Effector memory CD8-positive, alpha-beta T cell (primary cell): ENCODE measurements around the gene TK1.
"Not testable (repeated sequence)": the region's sequence is repeated elsewhere in the genome, so short reads cannot be mapped to it uniquely, and the experiment has no call there.

Source experiments
- ATAC-seq: fragments of 150-1000 bp; cut with Tn5 transposase; replicated peaks from 2 replicates; pipeline ENCODE4 v1.10.0; 2021; ENCODE audit warnings: mild to moderate bottlenecking, moderate library complexity
- DNase-seq, 3 experiments: peaks; one replicate each; pipeline ENCODE4 v3.0.0; 2021
- H3K27ac Mint-ChIP-seq, 2 donors: one replicate each; pipeline ENCODE4 v1.8.0; 2022; ENCODE audit warnings: mild to moderate bottlenecking in 2 of 2, mixed read lengths in 2 of 2, moderate library complexity in 2 of 2
- H3K27me3 Mint-ChIP-seq, 2 donors: one replicate each; pipeline ENCODE4 v1.8.0; 2022; ENCODE audit warnings: mixed read lengths in 2 of 2
- H3K36me3 Mint-ChIP-seq: one replicate; pipeline ENCODE4 v1.8.0; 2022; ENCODE audit warnings: mild to moderate bottlenecking, moderate library complexity, mixed read lengths; ENCODE audit not compliant: insufficient read depth
- H3K4me1 Mint-ChIP-seq, 2 donors: one replicate each; pipeline ENCODE4 v1.8.0; 2022; ENCODE audit warnings: low read depth in 2 of 2, mixed read lengths in 2 of 2
- H3K4me3 Mint-ChIP-seq, 2 donors: one replicate each; pipeline ENCODE4 v1.8.0; 2022; ENCODE audit warnings: mild to moderate bottlenecking in 2 of 2, mixed read lengths in 2 of 2, moderate library complexity in 2 of 2
- H3K9me3 Mint-ChIP-seq, 2 donors: one replicate each; pipeline ENCODE4 v1.8.0; 2022; ENCODE audit warnings: mixed read lengths in 2 of 2
- total RNA-seq, 9 experiments: gene quantifications; one replicate each; lab custom pipeline; 2026; lab: John Stamatoyannopoulos, UW

The TK1 gene, protein sequence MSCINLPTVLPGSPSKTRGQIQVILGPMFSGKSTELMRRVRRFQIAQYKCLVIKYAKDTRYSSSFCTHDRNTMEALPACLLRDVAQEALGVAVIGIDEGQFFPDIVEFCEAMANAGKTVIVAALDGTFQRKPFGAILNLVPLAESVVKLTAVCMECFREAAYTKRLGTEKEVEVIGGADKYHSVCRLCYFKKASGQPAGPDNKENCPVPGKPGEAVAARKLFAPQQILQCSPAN
- total RNA-seq: 0.50 to 4.9 (median 1.0) reads per million in 9 experiments

DNA sequence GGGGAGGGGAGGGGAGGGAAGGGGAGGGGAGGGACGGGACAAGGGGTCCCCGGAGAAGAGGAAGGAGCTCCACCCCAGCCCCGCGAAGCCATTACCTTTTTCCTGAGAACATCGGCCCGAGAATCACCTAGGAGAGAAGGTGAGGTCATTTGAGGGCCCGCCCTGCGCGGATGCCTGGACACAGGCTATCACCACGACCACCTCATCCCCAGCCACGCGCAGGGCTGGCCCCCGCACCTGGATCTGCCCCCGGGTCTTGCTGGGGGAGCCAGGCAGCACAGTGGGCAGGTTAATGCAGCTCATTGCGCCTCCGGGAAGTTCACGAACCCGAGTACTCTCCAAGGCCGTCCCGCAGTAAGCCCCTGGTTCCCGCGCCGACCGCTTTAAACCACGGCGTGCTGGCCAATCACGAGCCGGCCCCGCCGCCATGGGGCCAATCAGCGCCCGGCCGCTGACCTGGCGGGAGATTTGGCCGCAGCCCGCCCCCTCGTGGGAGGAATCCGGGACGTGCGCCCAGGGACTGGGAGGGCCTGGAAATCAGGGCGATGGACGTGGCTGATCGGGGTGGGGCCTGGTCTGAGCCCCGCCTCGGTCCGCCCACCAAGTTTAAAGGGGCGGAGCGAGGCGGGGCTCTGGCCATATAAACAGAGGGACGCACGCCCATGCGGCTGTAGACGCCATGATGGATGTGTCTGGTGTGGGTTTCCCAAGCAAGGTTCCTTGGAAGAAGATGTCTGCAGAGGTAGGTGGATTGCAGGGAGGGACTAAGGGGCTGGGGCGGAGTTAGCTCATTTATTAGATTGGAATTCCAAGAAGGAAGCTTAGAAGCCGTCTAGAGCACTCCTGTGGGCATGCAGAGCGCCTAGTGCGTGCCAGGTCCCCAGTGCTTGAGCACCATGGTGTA, at the start of gene TK1, which contains the start of gene AFMID:
TK1 (minus strand) TSS at position 361 of the 904 bp plus-strand sequence; CDS start at position 303, 58 bp downstream.
AFMID (plus strand) TSS at position 671 of the 904 bp plus-strand sequence; CDS start at position 680, 9 bp downstream.
- Mint-ChIP-seq H3K9me3 (no peaks in the 10 kb centered on the region), H3K27ac (peak within 1 kb of the TSS; percentile 31 to 41), H3K27me3 (no peaks in the 10 kb centered on the region), H3K4me3 (peak within 1 kb of the TSS; percentile 79 to 85), H3K36me3 (no peaks in the 10 kb centered on the region), H3K4me1 (peaks cover 9 to 12% of the 10 kb centered on the region in 2 donors)
- DNase-seq (peak; percentile 71 to 77 (median 77)), ATAC-seq (peak; percentile 88)

DNA sequence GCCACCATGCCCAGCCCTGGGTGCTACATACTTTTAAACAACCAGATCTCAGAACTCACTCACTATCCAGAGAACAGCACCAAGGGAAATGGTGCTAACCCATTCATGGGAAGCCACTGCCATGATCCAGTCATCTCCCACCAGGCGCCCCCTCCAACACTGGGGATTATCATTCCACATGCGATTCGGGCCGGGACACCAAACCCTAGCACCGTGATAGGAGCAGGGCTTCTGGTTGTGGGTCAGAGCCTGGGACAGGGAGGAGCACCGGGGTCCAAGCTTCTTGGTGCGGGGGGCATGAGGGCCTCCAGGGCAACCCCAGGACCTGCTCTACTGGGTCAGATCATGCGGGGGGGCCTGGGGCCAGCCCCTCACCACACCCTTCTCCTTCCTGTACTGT, 49.0 kb upstream of the TK1 start:
- no peak for DNase-seq
- Mint-ChIP-seq H3K36me3 (peaks cover 3% of the 10 kb centered on the region), H3K4me1 (peaks cover 0 to 4% of the 10 kb centered on the region in 2 donors), H3K27ac (no peak overlapping the region), H3K27me3 (peaks cover 25 to 44% of the 10 kb centered on the region in 2 donors), H3K4me3 (no peak overlapping the region), H3K9me3 (no peaks in the 10 kb centered on the region)
- ATAC-seq: no peak

DNA sequence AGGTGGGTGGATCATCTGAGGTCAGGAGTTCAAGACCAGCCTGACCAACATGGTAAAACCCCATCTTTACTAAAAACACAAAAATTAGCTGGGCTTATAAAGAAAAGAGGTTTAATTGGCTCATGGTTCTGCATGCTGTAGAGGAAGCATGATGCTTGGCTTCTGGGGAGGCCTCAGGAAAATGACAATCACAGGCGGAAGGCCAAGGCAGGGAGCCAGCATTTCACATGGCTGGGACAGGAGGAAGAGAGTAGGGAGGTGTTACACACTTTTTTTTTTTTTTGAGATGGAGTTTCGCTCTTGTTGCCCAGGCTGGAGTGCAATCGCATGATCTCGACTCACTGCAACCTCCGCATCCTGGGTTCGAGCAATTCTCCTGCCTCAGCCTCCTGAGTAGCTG, 48.2 kb upstream of the TK1 start:
- ATAC-seq, H3K4me1 Mint-ChIP-seq, H3K4me3 Mint-ChIP-seq, H3K36me3 Mint-ChIP-seq, H3K9me3 Mint-ChIP-seq, DNase-seq, H3K27ac Mint-ChIP-seq: not testable (repeated sequence)
- H3K27me3 Mint-ChIP-seq: peaks cover 31 to 53% of the 10 kb centered on the region in 2 donors

DNA sequence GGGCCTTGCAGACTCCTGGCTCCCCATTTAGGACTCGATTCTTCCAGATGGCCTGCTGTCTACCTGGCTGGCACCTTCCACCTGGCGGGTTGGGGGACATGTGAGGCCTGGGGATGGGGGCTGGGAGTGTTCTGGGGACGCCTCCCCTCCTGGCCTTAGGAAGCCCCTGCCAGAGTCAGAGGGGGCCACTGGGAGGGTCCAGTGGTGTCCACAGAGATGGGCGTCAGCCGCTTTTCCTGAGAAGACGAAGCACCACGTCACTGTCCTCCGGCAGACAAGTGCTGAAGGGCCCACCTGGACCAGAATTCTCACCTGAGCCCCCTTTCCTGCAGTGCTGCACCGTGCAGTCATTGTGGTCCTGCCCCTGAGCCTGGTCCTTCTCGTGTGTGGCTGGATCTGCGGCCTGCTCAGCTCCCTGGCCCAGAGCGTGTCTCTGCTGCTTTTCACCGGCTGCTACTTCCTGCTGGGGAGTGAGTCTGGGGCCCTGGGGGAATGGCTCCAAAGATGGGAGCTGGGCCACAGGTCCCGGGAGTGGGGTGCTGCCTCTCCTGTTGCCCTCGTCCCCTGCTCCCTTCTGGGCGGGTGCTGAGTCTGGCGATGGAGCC, 47.5 kb upstream of the TK1 start:
- Mint-ChIP-seq H3K4me3 (no peak overlapping the region), H3K36me3 (peaks cover 3% of the 10 kb centered on the region), H3K9me3 (no peaks in the 10 kb centered on the region), H3K27me3 (peaks cover 31 to 59% of the 10 kb centered on the region in 2 donors), H3K4me1 (peaks cover 0 to 5% of the 10 kb centered on the region in 2 donors), H3K27ac (no peak overlapping the region)
- no peak for ATAC-seq
- no peak for DNase-seq

DNA sequence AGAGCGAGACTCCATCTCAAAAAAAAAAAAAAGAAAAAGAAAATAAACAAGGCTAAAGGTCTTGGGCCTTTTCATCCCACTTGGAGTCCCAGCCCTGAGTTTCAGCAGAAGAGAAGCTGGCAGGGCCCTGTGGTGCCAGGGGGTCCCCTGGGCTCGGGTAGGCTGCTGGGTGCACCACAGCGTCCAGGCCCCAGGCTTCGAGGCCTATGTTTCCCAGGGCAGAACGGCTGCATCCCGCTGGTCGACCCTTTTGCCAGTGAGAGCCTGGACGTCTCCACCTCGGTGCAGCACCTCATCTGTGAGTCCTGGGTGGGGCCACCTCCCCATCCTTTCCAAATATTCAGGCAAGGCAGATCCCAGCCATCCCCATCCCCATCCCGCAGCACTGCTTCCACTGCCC, 46.8 kb upstream of the TK1 start:
- Mint-ChIP-seq H3K27me3 (peaks cover 31 to 59% of the 10 kb centered on the region in 2 donors), H3K36me3 (peaks cover 3% of the 10 kb centered on the region), H3K27ac (no peak overlapping the region), H3K4me1 (peaks cover 0 to 5% of the 10 kb centered on the region in 2 donors), H3K9me3 (no peaks in the 10 kb centered on the region), H3K4me3 (no peak overlapping the region)
- ATAC-seq: no peak
- no peak for DNase-seq

DNA sequence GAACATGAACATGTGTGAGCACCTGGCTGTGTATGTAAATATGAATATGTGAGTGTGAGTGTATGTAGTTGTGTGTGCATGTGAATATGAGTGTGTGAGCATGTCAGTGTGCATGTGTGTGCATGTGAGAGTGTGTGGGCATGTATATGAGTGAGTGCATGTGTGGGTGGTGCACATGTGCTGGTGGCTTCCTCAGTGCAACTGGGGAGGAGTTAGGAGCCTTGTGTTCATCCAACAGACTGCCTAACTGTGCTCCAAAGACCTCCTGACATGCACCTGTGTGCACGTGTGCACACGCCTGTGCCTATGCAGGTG, 46.0 kb upstream of the TK1 start:
- Mint-ChIP-seq H3K9me3 (no peaks in the 10 kb centered on the region), H3K27ac (no peak overlapping the region), H3K36me3 (peaks cover 3% of the 10 kb centered on the region), H3K4me3 (no peak overlapping the region), H3K4me1 (peaks cover 0 to 5% of the 10 kb centered on the region in 2 donors), H3K27me3 (peaks cover 31 to 64% of the 10 kb centered on the region in 2 donors)
- ATAC-seq (no peak), DNase-seq (no peak)

DNA sequence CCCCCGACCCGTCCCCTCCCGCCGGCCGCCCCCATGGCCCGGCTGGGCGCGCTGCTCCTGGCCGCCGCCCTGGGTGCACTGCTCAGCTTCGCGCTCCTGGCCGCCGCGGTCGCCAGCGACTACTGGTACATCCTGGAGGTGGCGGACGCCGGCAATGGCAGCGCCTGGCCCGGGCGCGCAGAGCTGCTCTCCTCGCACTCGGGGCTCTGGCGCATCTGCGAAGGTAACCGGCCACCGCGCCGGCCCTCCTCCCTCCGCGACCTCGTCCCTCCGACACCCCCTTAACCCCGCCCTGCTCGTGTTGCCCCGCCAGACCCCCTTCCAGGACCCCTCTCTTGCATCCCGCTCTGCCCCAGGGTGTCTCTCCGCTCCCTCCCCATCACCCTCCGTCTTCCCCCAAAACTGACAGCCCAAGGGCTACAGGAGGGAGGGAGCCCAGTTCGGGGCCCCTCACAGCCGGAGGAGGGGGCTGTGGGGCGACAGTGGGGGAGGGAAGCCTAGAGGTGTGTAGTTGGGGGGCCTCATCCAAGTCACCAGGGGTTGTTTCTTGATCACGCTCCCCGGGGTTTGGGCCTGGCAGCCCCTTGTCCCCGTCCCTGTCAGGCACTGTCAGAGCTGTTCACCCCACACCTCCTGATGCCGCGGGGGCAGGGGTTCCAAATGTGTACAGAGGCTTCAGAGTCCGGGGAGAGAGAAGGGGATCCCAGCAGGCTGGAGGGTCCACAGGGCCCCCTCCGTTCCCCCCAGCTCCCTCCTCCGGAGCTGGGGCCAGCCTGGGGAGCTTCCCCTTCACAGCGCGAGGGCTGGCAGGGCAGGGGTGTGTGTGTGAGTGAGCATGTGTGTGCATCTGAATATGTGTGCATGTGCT, 45.4 kb upstream of the TK1 start:
- DNase-seq: no peak
- peaks cover 0 to 5% of the 10 kb centered on the region in 2 donors for H3K4me1 Mint-ChIP-seq
- H3K9me3 Mint-ChIP-seq: no peaks in the 10 kb centered on the region
- H3K27ac Mint-ChIP-seq: no peak overlapping the region
- ATAC-seq: peak; percentile 70
- peaks cover 3% of the 10 kb centered on the region for H3K36me3 Mint-ChIP-seq
- peaks cover 31 to 69% of the 10 kb centered on the region in 2 donors for H3K27me3 Mint-ChIP-seq
- peak overlapping the region; percentile 29 to 54 for H3K4me3 Mint-ChIP-seq

DNA sequence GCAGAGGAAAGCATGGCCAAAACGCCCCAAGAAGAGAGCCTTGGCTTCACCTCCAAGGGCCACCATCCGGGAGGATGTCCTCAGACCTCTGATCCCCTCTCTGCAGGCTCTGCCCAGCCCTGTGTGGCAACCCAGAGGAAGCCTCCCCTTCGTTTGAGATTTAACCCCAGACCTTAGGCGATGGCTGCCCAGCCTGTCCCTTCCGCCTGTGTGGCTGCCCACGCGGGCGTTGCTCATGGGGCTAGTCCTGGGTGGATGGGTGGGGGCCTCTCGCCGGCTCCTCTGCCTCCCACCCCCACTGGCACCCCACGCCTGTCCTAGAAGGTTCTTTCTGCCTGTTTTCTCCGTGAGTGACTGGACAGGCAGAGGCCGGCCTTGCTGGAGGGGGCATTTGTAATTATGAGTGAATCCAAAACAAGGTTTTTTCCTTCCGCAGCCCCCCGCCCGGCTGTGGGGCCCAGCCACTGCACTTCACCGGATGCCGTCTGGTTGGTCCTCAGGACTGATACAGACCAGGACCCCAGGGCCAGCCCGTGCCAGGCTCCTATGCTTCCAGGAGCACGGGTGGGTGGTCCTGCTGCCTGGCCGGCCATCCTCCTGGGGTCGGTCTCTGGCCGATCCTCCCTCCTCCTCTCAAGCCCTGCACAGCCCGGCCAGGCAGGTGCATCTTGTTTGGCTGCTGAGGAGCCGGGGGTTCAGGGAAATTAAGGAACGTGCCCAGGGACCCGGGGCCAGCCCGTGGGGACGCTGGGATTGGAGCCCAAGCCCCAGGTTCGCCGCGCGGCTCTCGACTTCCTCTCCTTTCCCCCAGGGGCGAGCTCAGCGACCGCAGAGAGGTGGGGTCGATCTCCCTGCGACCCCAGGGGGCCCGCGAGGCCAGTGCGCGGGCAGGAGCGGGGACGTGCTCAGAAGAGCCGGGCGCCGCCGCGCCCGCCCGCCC, 44.4 kb upstream of the TK1 start, which contains the start of gene TMEM235:
TMEM235 (plus strand) TSS at position 636 of the 940 bp plus-strand sequence. CDS start 393 bp downstream, outside the sequence.
- ATAC-seq (no peak), DNase-seq (no peak)
- Mint-ChIP-seq H3K9me3 (no peaks in the 10 kb centered on the region), H3K4me1 (peaks cover 0 to 5% of the 10 kb centered on the region in 2 donors), H3K27me3 (peaks cover 31 to 69% of the 10 kb centered on the region in 2 donors), H3K4me3 (peak within 1 kb of the TSS; percentile 29 to 54), H3K27ac (no peak within 1 kb of the TSS), H3K36me3 (peaks cover 3% of the 10 kb centered on the region)

DNA sequence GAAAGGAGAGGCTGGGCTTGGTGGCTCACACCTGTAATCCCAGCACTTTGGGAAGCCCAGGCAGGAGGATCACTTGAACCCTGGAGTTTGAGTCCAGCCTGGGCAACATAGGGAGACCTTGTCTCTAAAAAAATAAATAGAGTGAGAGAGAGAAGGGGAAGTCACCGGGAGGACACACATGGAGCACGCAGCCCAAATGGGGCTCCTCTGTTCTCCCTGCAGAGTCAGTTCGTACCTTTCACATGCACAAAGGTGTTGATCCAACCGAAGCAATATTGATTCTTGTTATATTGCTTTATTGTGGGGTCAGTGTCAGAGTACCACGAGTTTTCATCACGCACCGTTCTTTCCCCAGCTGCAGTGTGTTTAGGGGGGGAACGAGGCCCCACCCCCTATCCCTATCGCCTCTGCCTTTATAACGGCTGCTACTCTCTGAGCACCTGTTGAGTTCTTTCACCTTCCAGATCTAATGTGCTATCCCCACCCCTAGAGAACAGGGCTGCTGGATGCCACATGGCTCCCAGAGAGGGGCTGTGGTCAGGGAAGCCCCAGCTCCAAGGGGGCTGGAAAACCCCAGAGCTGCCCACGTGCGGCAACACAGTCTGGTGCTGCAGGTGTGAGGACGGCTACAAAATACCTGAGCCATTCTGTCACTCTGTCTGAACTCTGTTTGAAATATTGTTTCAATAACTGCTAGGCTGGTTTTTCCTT, 43.6 kb upstream of the TK1 start:
- ATAC-seq: peak; percentile 41
- Mint-ChIP-seq H3K4me3 (no peak overlapping the region), H3K36me3 (peaks cover 3% of the 10 kb centered on the region), H3K9me3 (no peaks in the 10 kb centered on the region), H3K4me1 (peaks cover 0 to 5% of the 10 kb centered on the region in 2 donors), H3K27me3 (peaks cover 31 to 69% of the 10 kb centered on the region in 2 donors), H3K27ac (no peak overlapping the region)
- DNase-seq: no peak

DNA sequence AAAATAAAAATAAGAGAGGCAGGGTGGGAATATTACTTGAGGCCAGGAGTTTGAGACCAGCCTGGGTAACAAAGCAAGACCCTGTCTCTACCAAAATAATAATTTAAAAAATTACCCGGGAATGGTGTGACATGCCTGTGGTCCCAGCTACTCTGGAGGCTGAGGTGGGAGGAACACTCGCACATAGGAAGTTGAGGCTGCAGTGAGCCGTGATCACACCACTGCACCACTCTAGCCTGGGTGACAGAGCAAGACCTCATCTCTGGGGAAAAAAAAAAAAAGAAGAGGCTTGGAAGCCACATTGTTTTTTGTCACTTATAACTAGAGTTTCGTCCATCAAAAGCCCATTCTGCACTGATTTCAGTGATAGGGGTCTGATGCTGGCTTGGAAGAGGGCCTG, 41.3 kb upstream of the TK1 start:
- peaks cover 25 to 48% of the 10 kb centered on the region in 2 donors for H3K27me3 Mint-ChIP-seq
- H3K4me1 Mint-ChIP-seq: peaks cover 0 to 5% of the 10 kb centered on the region in 2 donors
- H3K27ac Mint-ChIP-seq: no peak overlapping the region
- H3K9me3 Mint-ChIP-seq: no peaks in the 10 kb centered on the region
- ATAC-seq (no peak), DNase-seq (no peak)
- H3K36me3 Mint-ChIP-seq: no peaks in the 10 kb centered on the region
- no peak overlapping the region for H3K4me3 Mint-ChIP-seq

DNA sequence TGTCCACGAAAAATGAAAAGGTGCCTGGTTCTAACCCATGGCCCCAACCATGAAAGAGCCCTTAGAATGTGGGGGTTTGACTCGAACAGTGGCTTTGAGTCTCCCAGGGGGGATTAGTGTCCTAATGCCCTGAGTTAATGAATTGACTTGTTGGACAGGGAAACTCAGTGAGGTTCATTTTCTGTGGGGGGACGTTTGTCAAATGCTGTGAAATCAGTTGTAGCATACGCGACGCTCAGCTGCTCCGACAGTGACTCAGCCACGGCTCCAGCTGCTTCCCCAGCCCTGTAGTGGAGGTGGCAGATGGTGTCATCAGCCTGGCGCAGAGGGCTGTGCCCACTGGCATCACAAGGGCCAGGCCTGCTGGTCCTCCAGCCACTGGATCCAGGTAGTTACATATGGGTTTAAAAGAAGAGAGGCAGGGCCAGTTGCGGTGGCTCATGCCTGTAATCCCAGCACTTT, 40.6 kb upstream of the TK1 start:
- no peak for ATAC-seq
- Mint-ChIP-seq H3K36me3 (no peaks in the 10 kb centered on the region), H3K27ac (no peak overlapping the region), H3K9me3 (no peaks in the 10 kb centered on the region), H3K4me3 (no peak overlapping the region), H3K4me1 (peaks cover 0 to 5% of the 10 kb centered on the region in 2 donors), H3K27me3 (peaks cover 18 to 41% of the 10 kb centered on the region in 2 donors)
- DNase-seq: no peak
